CD4-positive, alpha-beta memory T cell (primary cell): ENCODE data around the gene SLC49A3. TPM values are rescaled to one million over a fixed set of nuclear protein-coding genes. Genes with fewer than 3 reads are reported as not detected.
A peak's percentile ranks its signal among the peaks of the same experiment; 100 is the strongest.

Experiments used
- CTCF ChIA-PET: fragments of 350-600 bp; sonication (Branson Sonifier 250); formaldehyde crosslinking; loops from one replicate; lab custom pipeline; 2021; ENCODE audit warnings: inconsistent platforms; ENCODE audit not compliant: partially characterized antibody; lab: Charles Lee
- POLR2A ChIA-PET: fragments of 350-600 bp; sonication (Branson Sonifier 250); formaldehyde crosslinking; loops from one replicate; lab custom pipeline; 2021; ENCODE audit not compliant: partially characterized antibody; lab: Charles Lee
- DNase-seq, 5 donors: peaks; one replicate each; pipeline versions ENCODE4 v3.0.0 to v3.0.0-alpha.2; 2020 to 2022; ENCODE audit warnings: mixed read lengths in 1 of 5
- H3K27ac ChIP-seq: one replicate; pipeline ENCODE4 v1.7.0; 2013; ENCODE audit warnings: low read depth, low read length
- H3K27me3 ChIP-seq: 2 replicates; pipeline ENCODE4 v1.7.0; 2013; ENCODE audit warnings: mild to moderate bottlenecking, low read length, moderate library complexity; ENCODE audit not compliant: insufficient read depth
- H3K36me3 ChIP-seq: 2 replicates; pipeline ENCODE4 v1.7.0; 2013; ENCODE audit warnings: mild to moderate bottlenecking, low read length, moderate library complexity; ENCODE audit not compliant: insufficient read depth
- H3K4me1 ChIP-seq: 2 replicates; pipeline ENCODE4 v1.7.0; 2013; ENCODE audit warnings: mild to moderate bottlenecking, low read length, moderate library complexity; ENCODE audit not compliant: insufficient read depth
- H3K4me3 ChIP-seq, 2 donors: one replicate each; pipeline ENCODE4 v1.7.0; 2013; ENCODE audit warnings: low read length in 2 of 2, mild to moderate bottlenecking in 1 of 2
- H3K9me3 ChIP-seq, 2 donors: one replicate each; pipeline ENCODE4 v1.7.0; 2013; ENCODE audit warnings: low read length in 2 of 2, control low read depth in 1 of 2; ENCODE audit not compliant: control insufficient read depth in 1 of 2
- H3K27ac Mint-ChIP-seq, 7 donors: one replicate each; pipeline ENCODE4 v1.8.0; 2020 to 2021; ENCODE audit warnings: mixed read lengths in 7 of 7, mild to moderate bottlenecking in 6 of 7, inconsistent platforms in 3 of 7, moderate library complexity in 3 of 7
- H3K27me3 Mint-ChIP-seq, 2 donors: one replicate each; pipeline ENCODE4 v1.8.0; 2020 to 2021; ENCODE audit warnings: mixed read lengths in 2 of 2
- H3K36me3 Mint-ChIP-seq, 2 donors: one replicate each; pipeline ENCODE4 v1.8.0; 2020 to 2021; ENCODE audit warnings: mixed read lengths in 2 of 2, inconsistent platforms in 1 of 2, mild to moderate bottlenecking in 1 of 2
- H3K4me1 Mint-ChIP-seq, 4 donors: one replicate each; pipeline ENCODE4 v1.8.0; 2020 to 2021; ENCODE audit warnings: mixed read lengths in 4 of 4, mild to moderate bottlenecking in 1 of 4
- H3K4me3 Mint-ChIP-seq, 8 donors: one replicate each; pipeline ENCODE4 v1.8.0; 2020 to 2021; ENCODE audit warnings: mixed read lengths in 8 of 8, mild to moderate bottlenecking in 7 of 8, moderate library complexity in 6 of 8, inconsistent platforms in 3 of 8
- H3K9me3 Mint-ChIP-seq, 8 donors: one replicate each; pipeline ENCODE4 v1.8.0; 2020 to 2021; ENCODE audit warnings: mixed read lengths in 8 of 8, mild to moderate bottlenecking in 5 of 8, inconsistent platforms in 3 of 8, moderate library complexity in 1 of 8
- intact Hi-C: fragments of 100-400 bp; cut with micrococcal nuclease; formaldehyde crosslinking; loops from one replicate; pipeline ENCODE4 v1.15.1; 2023
- polyA plus RNA-seq, 2 donors: library from polyadenylated mRNA; unstranded; fragments of 300-500 nt; fragmentation: Illumina TruSeq; gene quantifications; one replicate each; pipeline ENCODE4 v1.2.3, GENCODE V29; 2021
- total RNA-seq, 2 experiments: library from RNA; stranded (reverse); gene quantifications; one replicate each; pipeline ENCODE4 v1.2.3, GENCODE V29; 2021

SLC49A3 gene
- total and polyA plus RNA-seq, 4 experiments from 2014 or later = 1.0 to 1.7 TPM; not detected in 2

GRCh38 chr4:658681-659667 is 30.0 kb downstream of the SLC49A3 start:
- ChIA-PET POLR2A (no interaction called here), CTCF (no interaction called here)
- no peaks in the 10 kb centered on the region for H3K27me3 ChIP-seq
- Mint-ChIP-seq H3K9me3 (peaks cover 0 to 4% (median 0%) of the 10 kb centered on the region in 8 donors), H3K36me3 (peaks cover 0 to 4% of the 10 kb centered on the region in 2 donors), H3K4me3 (no peak overlapping the region), H3K27me3 (peaks cover 0 to 1% of the 10 kb centered on the region in 2 donors), H3K4me1 (peaks cover under 1 to 9% (median 3%) of the 10 kb centered on the region in 4 donors), H3K27ac (peak overlapping the region in 1 of 7 donors; percentile 41)
- H3K36me3 ChIP-seq = no peaks in the 10 kb centered on the region
- H3K9me3 ChIP-seq = no peaks in the 10 kb centered on the region
- no peak overlapping the region for H3K27ac ChIP-seq
- H3K4me3 ChIP-seq = no peak overlapping the region
- intact Hi-C loops = no loop called here
- DNase-seq = peak in 1 of 5 donors; percentile 31
- H3K4me1 ChIP-seq = peaks cover 6% of the 10 kb centered on the region

DNA sequence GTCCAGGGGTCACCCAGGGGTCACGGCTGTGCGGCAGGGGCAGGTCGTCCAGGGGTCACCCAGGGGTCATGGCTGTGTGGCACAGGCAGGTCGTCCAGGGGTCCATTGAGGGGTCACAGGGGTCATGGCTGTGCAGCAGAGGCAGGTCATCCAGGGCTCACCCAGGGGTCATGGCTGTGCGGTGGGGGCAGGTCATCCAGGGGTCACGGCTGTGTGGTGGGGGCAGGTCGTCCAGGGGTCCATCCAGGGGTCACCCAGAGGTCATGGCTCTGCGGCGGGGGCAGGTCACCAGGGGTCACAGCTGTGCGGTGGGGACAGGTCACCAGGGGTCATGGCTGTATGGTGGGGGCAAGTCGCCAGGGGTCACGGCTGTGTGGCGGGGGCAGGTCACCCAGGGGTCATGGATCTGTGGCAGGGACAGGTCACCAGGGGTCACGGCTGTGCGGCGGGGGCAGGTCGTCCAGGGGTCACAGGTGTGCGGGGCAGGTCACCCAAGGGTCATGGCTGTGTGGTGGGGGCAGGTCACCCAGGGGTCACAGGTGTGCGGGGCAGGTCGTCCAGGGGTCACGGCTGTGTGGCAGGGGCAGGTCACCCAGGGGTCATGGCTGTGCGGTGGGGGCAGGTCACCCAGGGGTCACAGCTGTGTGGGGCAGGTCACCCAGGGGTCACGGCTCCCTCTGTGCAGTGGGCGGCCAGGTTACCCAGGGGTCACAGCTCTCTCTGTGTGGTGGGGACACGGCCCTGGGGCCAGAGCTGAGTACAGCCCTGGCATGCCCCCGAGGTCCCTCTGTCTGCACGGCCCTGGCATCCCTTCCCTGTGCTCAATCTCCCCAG is 30.9 kb downstream of the SLC49A3 start:
- Histone ChIP-seq H3K27me3 (no peaks in the 10 kb centered on the region), H3K9me3 (no peaks in the 10 kb centered on the region), H3K36me3 (no peaks in the 10 kb centered on the region), H3K4me1 (peaks cover 3% of the 10 kb centered on the region), H3K4me3 (no peak overlapping the region), H3K27ac (no peak overlapping the region)
- Mint-ChIP-seq H3K4me3 (no peak overlapping the region), H3K27ac (no peak overlapping the region), H3K27me3 (peaks cover 0 to 1% of the 10 kb centered on the region in 2 donors), H3K9me3 (peaks cover 0 to 4% (median 0%) of the 10 kb centered on the region in 8 donors), H3K36me3 (peaks cover 0 to 4% of the 10 kb centered on the region in 2 donors), H3K4me1 (peaks cover 0 to 7% (median 2%) of the 10 kb centered on the region in 4 donors)
- peak in 1 of 5 donors; percentile 24 for DNase-seq
- intact Hi-C loops = no loop called here
- CTCF ChIA-PET = no interaction called here
- POLR2A ChIA-PET = no interaction called here

DNA sequence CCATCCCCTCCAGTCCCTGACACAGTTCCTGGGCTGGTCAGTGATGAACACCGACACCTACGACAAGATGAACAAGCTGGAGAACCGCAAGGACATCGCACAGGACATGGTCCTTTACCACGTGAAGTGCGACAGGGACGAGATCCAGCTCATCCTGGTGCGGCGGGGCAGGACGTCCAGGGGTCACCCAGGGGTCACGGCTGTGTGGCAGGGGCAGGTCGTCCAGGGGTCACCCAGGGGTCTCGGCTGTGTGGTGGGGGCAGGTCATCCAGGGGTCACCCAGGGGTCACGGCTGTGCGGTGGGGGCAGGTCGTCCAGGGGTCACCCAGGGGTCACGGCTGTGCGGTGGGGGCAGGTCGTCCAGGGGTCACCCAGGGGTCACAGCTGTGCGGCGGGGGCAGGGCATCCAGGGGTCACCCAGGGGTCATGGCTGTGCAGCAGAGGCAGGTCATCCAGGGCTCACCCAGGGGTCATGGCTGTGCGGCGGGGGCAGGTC is 31.6 kb downstream of the SLC49A3 start:
- Mint-ChIP-seq H3K4me3 (no peak overlapping the region), H3K27ac (no peak overlapping the region), H3K27me3 (peaks cover 1 to 3% of the 10 kb centered on the region in 2 donors), H3K4me1 (peaks cover 0 to 5% (median 2%) of the 10 kb centered on the region in 4 donors), H3K9me3 (peaks cover 0 to 4% (median 0%) of the 10 kb centered on the region in 8 donors), H3K36me3 (peaks cover 0 to 4% of the 10 kb centered on the region in 2 donors)
- POLR2A ChIA-PET = no interaction called here
- CTCF ChIA-PET = no interaction called here
- Histone ChIP-seq H3K4me1 (no peaks in the 10 kb centered on the region), H3K4me3 (no peak overlapping the region), H3K27ac (no peak overlapping the region), H3K27me3 (no peaks in the 10 kb centered on the region), H3K36me3 (no peaks in the 10 kb centered on the region), H3K9me3 (no peaks in the 10 kb centered on the region)
- intact Hi-C loops = no loop called here
- peak in 1 of 5 donors; percentile 21 for DNase-seq

- Histone ChIP-seq H3K4me3 (no peak overlapping the region), H3K9me3 (no peaks in the 10 kb centered on the region), H3K4me1 (no peaks in the 10 kb centered on the region), H3K36me3 (no peaks in the 10 kb centered on the region), H3K27ac (no peak overlapping the region), H3K27me3 (no peaks in the 10 kb centered on the region)
- H3K27ac Mint-ChIP-seq = no peak overlapping the region
- ChIA-PET CTCF (no interaction called here), POLR2A (no interaction called here)
- peaks cover 1 to 3% of the 10 kb centered on the region in 2 donors for H3K27me3 Mint-ChIP-seq
- intact Hi-C loops = no loop called here
- H3K9me3 Mint-ChIP-seq = peaks cover 0 to 4% (median 0%) of the 10 kb centered on the region in 8 donors
- no peak overlapping the region for H3K4me3 Mint-ChIP-seq
- H3K4me1 Mint-ChIP-seq = peaks cover 0 to 5% (median 2%) of the 10 kb centered on the region in 4 donors
- peak in 1 of 5 donors; percentile 18 for DNase-seq
- H3K36me3 Mint-ChIP-seq = peaks cover 0 to 4% of the 10 kb centered on the region in 2 donors
These were observed 32.3 kb downstream of the SLC49A3 start for GRCh38 chr4:656436-657337.

- Mint-ChIP-seq H3K4me3 (no peak overlapping the region), H3K4me1 (peaks cover 0 to under 1% (median 0%) of the 10 kb centered on the region in 4 donors), H3K27me3 (peaks cover 1 to 3% of the 10 kb centered on the region in 2 donors), H3K36me3 (peaks cover 0 to 4% of the 10 kb centered on the region in 2 donors), H3K9me3 (peaks cover 0 to 3% (median 0%) of the 10 kb centered on the region in 8 donors), H3K27ac (no peak overlapping the region)
- ChIA-PET CTCF (no interaction called here), POLR2A (no interaction called here)
- no peak for DNase-seq
- no peaks in the 10 kb centered on the region for H3K27me3 ChIP-seq
- H3K4me1 ChIP-seq = no peaks in the 10 kb centered on the region
- no peak overlapping the region for H3K27ac ChIP-seq
- intact Hi-C loops = no loop called here
- no peaks in the 10 kb centered on the region for H3K9me3 ChIP-seq
- no peak overlapping the region for H3K4me3 ChIP-seq
- no peaks in the 10 kb centered on the region for H3K36me3 ChIP-seq
These were observed 33.3 kb downstream of the SLC49A3 start for GRCh38 chr4:655464-656151.

GRCh38 chr4:654871-655463 is 34.0 kb downstream of the SLC49A3 start:
- no peak overlapping the region for H3K4me3 Mint-ChIP-seq
- peak overlapping the region in 1 of 7 donors; percentile 23 for H3K27ac Mint-ChIP-seq
- peaks cover 0 to 2% (median 0%) of the 10 kb centered on the region in 8 donors for H3K9me3 Mint-ChIP-seq
- peaks cover 1 to 3% of the 10 kb centered on the region in 2 donors for H3K27me3 Mint-ChIP-seq
- intact Hi-C loops = no loop called here
- Histone ChIP-seq H3K27ac (no peak overlapping the region), H3K36me3 (no peaks in the 10 kb centered on the region), H3K4me1 (no peaks in the 10 kb centered on the region), H3K27me3 (no peaks in the 10 kb centered on the region), H3K4me3 (no peak overlapping the region), H3K9me3 (no peaks in the 10 kb centered on the region)
- peaks cover 0 to 3% of the 10 kb centered on the region in 2 donors for H3K36me3 Mint-ChIP-seq
- DNase-seq = no peak
- no peaks in the 10 kb centered on the region for H3K4me1 Mint-ChIP-seq
- ChIA-PET CTCF (no interaction called here), POLR2A (no interaction called here)
